Activated naive CD4-positive, alpha-beta T cell treated with anti-CD3 and anti-CD28 coated beads for 36 hours (primary cell): ENCODE results near the gene SLC6A18. TPM values are rescaled to one million over a fixed set of nuclear protein-coding genes. Genes with fewer than 3 reads are reported as not detected.

Source experiments
- CTCF ChIA-PET: fragments of 350-600 bp; sonication (Branson Sonifier 250); formaldehyde crosslinking; loops from one replicate; lab custom pipeline; 2021; ENCODE audit warnings: antibody characterized with exemption; lab: Charles Lee
- DNase-seq: peaks from one replicate; pipeline ENCODE4 v3.0.0-alpha.2; 2020
- H3K27ac Mint-ChIP-seq: one replicate; pipeline ENCODE4 v1.8.0; 2021; ENCODE audit warnings: mild to moderate bottlenecking, mixed read lengths
- H3K27me3 Mint-ChIP-seq: one replicate; pipeline ENCODE4 v1.8.0; 2021; ENCODE audit warnings: low read depth, mixed read lengths
- H3K36me3 Mint-ChIP-seq: one replicate; pipeline ENCODE4 v1.8.0; 2021; ENCODE audit warnings: low read depth, mixed read lengths
- H3K4me1 Mint-ChIP-seq: one replicate; pipeline ENCODE4 v1.8.0; 2021; ENCODE audit warnings: low read depth, mixed read lengths
- H3K4me3 Mint-ChIP-seq: one replicate; pipeline ENCODE4 v1.8.0; 2021; ENCODE audit warnings: mild to moderate bottlenecking, moderate library complexity, mixed read lengths
- H3K9me3 Mint-ChIP-seq: one replicate; pipeline ENCODE4 v1.8.0; 2021; ENCODE audit warnings: mixed read lengths
- intact Hi-C: fragments of 100-400 bp; cut with micrococcal nuclease; formaldehyde crosslinking; loops from one replicate; pipeline ENCODE4 v1.15.1; 2023
- total RNA-seq, 2 experiments: library from RNA; stranded (reverse); gene quantifications; one replicate each; pipeline ENCODE4 v1.2.3, GENCODE V29; 2021

Gene SLC6A18
- total RNA-seq, 2 experiments from 2014 or later: not detected

DNA sequence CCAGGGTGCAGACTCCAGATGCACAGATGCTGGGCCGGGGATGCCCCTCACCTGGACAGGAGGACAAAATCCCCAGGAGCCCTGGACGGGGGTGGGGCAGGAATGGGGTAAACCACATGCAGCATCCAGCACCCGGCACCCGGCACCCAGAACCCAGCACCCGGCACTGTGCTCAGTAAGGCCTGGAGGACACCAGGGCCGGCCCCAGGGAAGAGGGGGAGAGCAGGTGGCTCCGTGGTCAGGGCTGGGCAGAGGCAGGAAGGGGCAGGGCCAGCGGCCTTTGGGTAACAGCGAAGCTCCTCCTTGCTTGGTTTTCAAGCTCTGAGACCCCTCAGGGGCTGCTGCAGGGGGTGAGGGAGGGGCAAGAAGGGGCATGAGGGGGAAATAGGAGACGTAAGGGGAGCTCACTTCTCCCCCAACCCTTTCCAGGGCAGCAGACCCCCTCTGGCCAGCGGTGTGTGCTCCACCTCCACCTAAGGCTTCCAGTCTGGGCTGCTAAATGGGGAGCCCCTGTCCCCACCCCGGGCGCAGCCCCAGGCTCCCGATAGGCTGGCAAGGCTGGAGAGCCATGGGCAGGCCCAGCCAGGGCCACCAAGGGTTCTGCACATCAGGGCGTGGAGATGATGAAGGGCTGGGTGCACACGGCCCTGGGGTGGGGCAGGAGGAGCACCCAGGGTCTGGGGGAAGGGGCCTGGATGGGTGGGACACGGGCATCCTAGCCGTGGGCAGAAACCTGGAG, 41.6 kb upstream of the SLC6A18 start:
- Mint-ChIP-seq H3K4me3 (no peak overlapping the region), H3K27me3 (no peaks in the 10 kb centered on the region), H3K4me1 (no peaks in the 10 kb centered on the region), H3K27ac (no peak overlapping the region), H3K9me3 (no peaks in the 10 kb centered on the region), H3K36me3 (no peaks in the 10 kb centered on the region)
- CTCF ChIA-PET: interaction anchor here (1.1 kb wide), 1 partner anchor 9 kb away, joined by 6 read pairs; no protein-coding TSS in a partner anchor
- no peak for DNase-seq
- intact Hi-C loops: no loop called here

DNA sequence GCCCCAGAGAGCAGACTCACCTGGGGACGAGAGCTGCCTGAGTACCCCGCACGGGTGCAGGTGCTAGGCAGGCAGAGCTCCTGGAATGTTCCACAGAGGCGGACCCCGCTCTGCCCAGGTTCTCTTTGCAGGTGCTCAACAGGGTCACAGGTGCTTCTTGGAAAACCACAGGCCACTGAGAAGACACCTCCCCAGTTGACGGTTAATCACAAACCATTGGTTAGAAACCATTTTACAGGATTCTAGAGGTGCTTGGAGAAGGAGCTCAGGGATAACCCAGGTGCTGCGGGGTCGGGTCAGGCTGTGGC, 41.1 kb upstream of the SLC6A18 start:
- no peaks in the 10 kb centered on the region for H3K9me3 Mint-ChIP-seq
- no peaks in the 10 kb centered on the region for H3K27me3 Mint-ChIP-seq
- H3K36me3 Mint-ChIP-seq: no peaks in the 10 kb centered on the region
- intact Hi-C loops: no loop called here
- DNase-seq: no peak
- CTCF ChIA-PET: interaction anchor here (1.1 kb wide), 1 partner anchor 10 kb away, joined by 6 read pairs; no protein-coding TSS in a partner anchor
- no peak overlapping the region for H3K27ac Mint-ChIP-seq
- no peak overlapping the region for H3K4me3 Mint-ChIP-seq
- H3K4me1 Mint-ChIP-seq: no peaks in the 10 kb centered on the region

DNA sequence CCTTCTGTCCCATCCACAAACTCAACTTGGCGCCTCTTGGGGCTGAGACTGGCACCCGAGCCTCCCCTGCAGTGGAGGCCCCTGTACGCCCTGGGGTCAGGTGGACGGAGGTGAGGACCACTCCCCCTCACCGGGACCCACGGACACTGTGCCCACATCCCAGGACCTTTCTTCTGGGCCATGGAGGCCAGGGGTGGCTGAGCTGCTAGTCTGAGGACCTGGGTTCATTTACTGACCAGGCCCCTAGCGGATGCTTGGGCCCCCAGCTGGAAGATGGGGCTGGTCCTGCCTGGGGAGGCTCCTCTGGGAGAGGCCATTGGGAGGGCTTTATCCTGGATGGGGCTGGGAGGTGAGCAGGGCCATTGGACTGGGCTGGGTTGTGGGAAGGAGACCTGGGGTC, 40.7 kb upstream of the SLC6A18 start:
- H3K27me3 Mint-ChIP-seq: no peaks in the 10 kb centered on the region
- intact Hi-C loops: no loop called here
- DNase-seq: no peak
- CTCF ChIA-PET: interaction anchor here (1.1 kb wide), 1 partner anchor 10 kb away, joined by 6 read pairs; no protein-coding TSS in a partner anchor
- no peaks in the 10 kb centered on the region for H3K4me1 Mint-ChIP-seq
- H3K36me3 Mint-ChIP-seq: no peaks in the 10 kb centered on the region
- no peaks in the 10 kb centered on the region for H3K9me3 Mint-ChIP-seq
- H3K4me3 Mint-ChIP-seq: no peak overlapping the region
- H3K27ac Mint-ChIP-seq: no peak overlapping the region

GRCh38 chr5:1185038-1185627, 40.0 kb upstream of the SLC6A18 start:
- H3K27ac Mint-ChIP-seq: no peak overlapping the region
- H3K27me3 Mint-ChIP-seq: no peaks in the 10 kb centered on the region
- H3K4me3 Mint-ChIP-seq: no peak overlapping the region
- no peaks in the 10 kb centered on the region for H3K36me3 Mint-ChIP-seq
- no peak for DNase-seq
- H3K4me1 Mint-ChIP-seq: no peaks in the 10 kb centered on the region
- no peaks in the 10 kb centered on the region for H3K9me3 Mint-ChIP-seq
- intact Hi-C loops: no loop called here
- CTCF ChIA-PET: no interaction called here

- H3K4me3 Mint-ChIP-seq: no peak overlapping the region
- intact Hi-C loops: no loop called here
- H3K9me3 Mint-ChIP-seq: no peaks in the 10 kb centered on the region
- CTCF ChIA-PET: no interaction called here
- no peaks in the 10 kb centered on the region for H3K4me1 Mint-ChIP-seq
- H3K36me3 Mint-ChIP-seq: no peaks in the 10 kb centered on the region
- no peak overlapping the region for H3K27ac Mint-ChIP-seq
- DNase-seq: no peak
- peaks cover 5% of the 10 kb centered on the region for H3K27me3 Mint-ChIP-seq
Measured at GRCh38 chr5:1185629-1186350, 39.4 kb upstream of the SLC6A18 start.

DNA sequence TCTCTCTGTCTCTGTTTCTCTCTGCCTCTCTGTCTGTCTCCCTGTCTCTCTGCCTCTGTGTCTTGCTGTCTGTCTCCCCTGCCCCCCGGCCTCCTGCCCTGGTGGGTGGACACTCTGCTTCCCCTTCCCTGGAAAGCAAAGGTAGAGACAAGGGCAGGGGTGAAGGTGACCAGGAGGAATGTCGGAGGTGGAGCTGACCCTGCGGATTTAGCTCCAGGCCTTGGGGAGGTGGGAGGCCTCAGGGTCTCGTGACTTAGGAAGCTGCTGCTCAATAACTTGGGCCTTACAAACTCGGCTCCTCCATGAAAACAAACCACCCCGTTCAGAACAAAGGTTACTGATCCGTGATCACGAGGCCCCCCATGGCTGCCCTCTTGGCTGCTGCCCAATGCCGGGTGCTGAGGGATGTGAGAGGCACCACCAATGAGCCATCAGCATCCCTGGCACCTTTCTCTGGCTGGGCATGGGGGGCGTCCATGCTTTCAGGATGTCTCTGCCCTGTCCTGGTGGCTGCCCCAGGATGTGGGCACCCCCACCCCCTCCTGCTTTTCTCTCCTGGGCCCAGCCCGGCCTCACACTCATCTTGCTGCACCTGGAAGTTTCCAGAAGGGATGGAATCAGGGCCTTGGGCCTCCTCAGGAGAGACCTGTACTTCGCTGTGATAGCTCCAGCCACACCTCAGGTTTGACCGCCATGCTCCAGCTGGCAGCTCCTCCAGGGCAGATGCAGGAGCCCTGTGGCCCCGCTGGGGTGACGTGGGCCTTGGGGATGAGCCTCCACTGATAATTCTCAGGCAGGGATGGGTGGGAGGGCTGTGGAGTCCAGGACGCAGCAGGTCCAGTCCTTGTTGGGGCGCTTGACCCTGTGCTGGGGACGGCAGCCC, 38.6 kb upstream of the SLC6A18 start:
- Mint-ChIP-seq H3K27ac (no peak overlapping the region), H3K9me3 (no peaks in the 10 kb centered on the region), H3K4me1 (no peaks in the 10 kb centered on the region), H3K27me3 (peaks cover 8% of the 10 kb centered on the region), H3K4me3 (no peak overlapping the region), H3K36me3 (no peaks in the 10 kb centered on the region)
- CTCF ChIA-PET: no interaction called here
- DNase-seq: no peak
- intact Hi-C loops: no loop called here

DNA sequence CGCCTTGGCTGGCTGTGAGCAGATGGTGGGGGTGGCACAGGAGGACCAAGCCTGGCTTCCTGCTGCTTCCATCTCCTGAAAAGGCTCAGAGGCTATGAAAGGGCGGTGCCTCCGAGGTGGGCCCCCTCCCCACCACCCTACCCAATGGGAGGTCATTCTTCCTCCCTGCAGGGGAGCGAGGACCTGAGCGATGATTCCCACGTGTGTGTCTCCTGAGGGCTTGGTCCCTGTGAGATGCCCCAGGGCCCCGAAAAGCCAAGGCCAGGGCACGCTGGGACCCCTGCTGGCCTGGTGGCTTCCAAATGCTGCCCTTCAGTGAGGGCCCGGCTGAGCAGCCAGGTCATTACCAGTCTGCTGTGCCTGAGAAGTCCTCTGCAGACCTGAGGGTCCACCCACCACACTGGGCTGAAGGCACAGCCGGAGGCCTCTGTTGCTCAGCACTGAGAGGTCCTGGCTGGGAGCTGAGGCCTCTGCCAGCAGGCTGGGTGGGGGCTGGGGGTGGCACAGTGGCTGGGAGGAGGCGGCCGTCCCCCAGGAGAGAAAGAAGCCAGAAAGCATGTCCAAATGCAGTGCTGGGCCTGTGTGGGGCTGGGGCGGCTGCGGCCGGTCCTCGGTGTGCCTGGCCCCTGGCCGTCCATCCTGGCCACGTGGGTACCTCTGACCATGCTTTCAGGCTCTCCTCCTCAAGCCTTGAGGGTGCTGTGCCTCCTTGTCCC, 37.8 kb upstream of the SLC6A18 start:
- DNase-seq: no peak
- Mint-ChIP-seq H3K9me3 (no peaks in the 10 kb centered on the region), H3K27me3 (peaks cover 9% of the 10 kb centered on the region), H3K4me1 (no peaks in the 10 kb centered on the region), H3K27ac (no peak overlapping the region), H3K4me3 (no peak overlapping the region), H3K36me3 (no peaks in the 10 kb centered on the region)
- CTCF ChIA-PET: no interaction called here
- intact Hi-C loops: no loop called here

- H3K4me1 Mint-ChIP-seq: no peaks in the 10 kb centered on the region
- CTCF ChIA-PET: no interaction called here
- intact Hi-C loops: no loop called here
- no peaks in the 10 kb centered on the region for H3K9me3 Mint-ChIP-seq
- no peaks in the 10 kb centered on the region for H3K36me3 Mint-ChIP-seq
- no peak overlapping the region for H3K27ac Mint-ChIP-seq
- DNase-seq: no peak
- H3K4me3 Mint-ChIP-seq: no peak overlapping the region
- H3K27me3 Mint-ChIP-seq: peaks cover 9% of the 10 kb centered on the region
Measured at GRCh38 chr5:1187950-1188334, 37.2 kb upstream of the SLC6A18 start.

DNA sequence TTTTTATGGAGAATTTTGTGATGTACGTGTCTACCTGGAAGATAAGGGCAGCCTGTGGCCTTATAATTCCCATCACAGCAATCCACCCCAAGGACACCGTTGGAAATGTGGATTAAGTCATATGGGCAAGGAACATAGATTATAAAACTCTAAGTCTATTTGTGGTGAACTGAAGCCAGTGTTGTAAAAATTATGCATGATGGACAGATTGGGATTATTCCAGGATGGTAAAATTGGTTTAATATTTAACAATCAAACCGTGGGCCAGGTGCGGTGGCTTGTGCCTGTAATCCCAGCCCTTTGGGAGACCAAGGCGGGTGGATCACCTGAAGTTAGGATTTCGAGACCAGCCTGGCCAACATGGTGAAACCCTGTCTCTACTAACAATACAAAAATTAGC, 36.7 kb upstream of the SLC6A18 start:
- no peak overlapping the region for H3K4me3 Mint-ChIP-seq
- H3K4me1 Mint-ChIP-seq: no peaks in the 10 kb centered on the region
- DNase-seq: no peak
- CTCF ChIA-PET: no interaction called here
- H3K27ac Mint-ChIP-seq: no peak overlapping the region
- no peaks in the 10 kb centered on the region for H3K36me3 Mint-ChIP-seq
- peaks cover 9% of the 10 kb centered on the region for H3K27me3 Mint-ChIP-seq
- intact Hi-C loops: no loop called here
- no peaks in the 10 kb centered on the region for H3K9me3 Mint-ChIP-seq

DNA sequence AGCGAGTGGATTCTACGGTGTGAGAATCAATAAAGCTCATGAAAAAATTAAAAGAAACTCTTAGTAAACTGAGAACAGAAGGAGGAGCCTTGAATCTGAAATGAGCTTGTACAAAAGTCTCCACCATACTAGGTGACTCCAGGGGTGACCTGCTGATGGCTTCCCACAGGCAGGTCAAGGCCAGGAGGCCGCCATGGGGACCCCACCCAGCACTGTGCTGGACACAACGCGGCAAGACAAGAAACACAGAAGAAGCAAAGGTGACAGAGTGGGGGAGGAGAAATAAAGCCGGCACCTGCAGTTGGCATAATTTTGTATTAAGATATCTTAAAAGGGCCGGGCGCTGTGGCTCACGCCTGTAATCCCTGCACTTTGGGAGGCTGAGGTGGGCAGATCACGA, 35.9 kb upstream of the SLC6A18 start:
- no peaks in the 10 kb centered on the region for H3K4me1 Mint-ChIP-seq
- H3K4me3 Mint-ChIP-seq: no peak overlapping the region
- CTCF ChIA-PET: no interaction called here
- H3K36me3 Mint-ChIP-seq: no peaks in the 10 kb centered on the region
- H3K27ac Mint-ChIP-seq: no peak overlapping the region
- intact Hi-C loops: no loop called here
- no peak for DNase-seq
- peaks cover 9% of the 10 kb centered on the region for H3K27me3 Mint-ChIP-seq
- no peaks in the 10 kb centered on the region for H3K9me3 Mint-ChIP-seq

GRCh38 chr5:1190278-1190677, 34.9 kb upstream of the SLC6A18 start:
- DNase-seq: no peak
- Mint-ChIP-seq H3K9me3 (no peaks in the 10 kb centered on the region), H3K4me1 (no peaks in the 10 kb centered on the region), H3K4me3 (no peak overlapping the region), H3K27me3 (peaks cover 12% of the 10 kb centered on the region), H3K36me3 (no peaks in the 10 kb centered on the region), H3K27ac (no peak overlapping the region)
- CTCF ChIA-PET: no interaction called here
- intact Hi-C loops: no loop called here

DNA sequence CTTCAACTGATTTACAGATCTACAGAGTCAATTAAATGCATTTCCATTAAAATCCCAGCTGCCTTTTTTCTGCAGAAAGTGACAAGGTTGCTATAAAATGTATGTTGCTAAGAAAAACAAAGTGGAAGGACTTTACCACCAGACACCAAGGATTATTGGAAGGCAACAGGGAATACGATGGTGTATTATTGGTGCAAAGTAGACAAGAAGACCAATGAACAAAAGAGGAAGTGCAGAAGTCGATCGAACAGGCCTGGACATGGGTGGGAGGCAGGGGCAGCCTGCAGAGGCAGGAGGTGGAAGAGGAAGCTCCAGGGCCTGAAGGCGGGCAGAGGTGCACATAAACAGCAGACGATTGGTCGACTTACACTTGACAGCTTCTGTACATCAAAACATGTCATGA, 34.3 kb upstream of the SLC6A18 start:
- intact Hi-C loops: no loop called here
- DNase-seq: no peak
- Mint-ChIP-seq H3K4me1 (no peaks in the 10 kb centered on the region), H3K9me3 (no peaks in the 10 kb centered on the region), H3K27ac (no peak overlapping the region), H3K4me3 (no peak overlapping the region), H3K36me3 (no peaks in the 10 kb centered on the region), H3K27me3 (peaks cover 12% of the 10 kb centered on the region)
- CTCF ChIA-PET: no interaction called here
